Right forelimb (tissue), 1 donor: Measurements from ENCODE around the gene SLC7A14.

ENCODE experiments used
- DNase-seq: peaks from one replicate; pipeline ENCODE4 v3.0.0-alpha.2; 2018

SLC7A14 gene

GRCh38 chr3:170531657-170532335, 54.1 kb downstream of the SLC7A14 start:
- no peak for DNase-seq

GRCh38 chr3:170531054-170531453, 54.8 kb downstream of the SLC7A14 start:
- no peak for DNase-seq

- DNase-seq: no peak
These were observed 56.0 kb downstream of the SLC7A14 start for GRCh38 chr3:170529912-170530311.

GRCh38 chr3:170529346-170529745, 56.5 kb downstream of the SLC7A14 start:
- no peak for DNase-seq

- no peak for DNase-seq
These were observed 57.1 kb downstream of the SLC7A14 start for GRCh38 chr3:170528726-170529125.

GRCh38 chr3:170524073-170524472, 61.8 kb downstream of the SLC7A14 start:
- DNase-seq: no peak

GRCh38 chr3:170523248-170523647, 62.6 kb downstream of the SLC7A14 start:
- DNase-seq: no peak

GRCh38 chr3:170522201-170522600, 63.7 kb downstream of the SLC7A14 start:
- no peak for DNase-seq

GRCh38 chr3:170520996-170521395, 64.9 kb downstream of the SLC7A14 start:
- no peak for DNase-seq

- DNase-seq: no peak
These were observed 68.5 kb downstream of the SLC7A14 start for GRCh38 chr3:170517242-170517945.

GRCh38 chr3:170513642-170514041, 72.2 kb downstream of the SLC7A14 start:
- no peak for DNase-seq

GRCh38 chr3:170511371-170511770, 74.5 kb downstream of the SLC7A14 start:
- DNase-seq: no peak

- DNase-seq: no peak
These were observed 77.0 kb downstream of the SLC7A14 start for GRCh38 chr3:170508839-170509238.

GRCh38 chr3:170508291-170508690, 77.6 kb downstream of the SLC7A14 start:
- DNase-seq: no peak

GRCh38 chr3:170507063-170507462, 78.8 kb downstream of the SLC7A14 start:
- no peak for DNase-seq

- DNase-seq: no peak
These were observed 79.3 kb downstream of the SLC7A14 start for GRCh38 chr3:170506556-170506955.

- no peak for DNase-seq
These were observed 83.6 kb downstream of the SLC7A14 start for GRCh38 chr3:170502297-170502696.

GRCh38 chr3:170500995-170501394, 84.9 kb downstream of the SLC7A14 start:
- DNase-seq: no peak

GRCh38 chr3:170500462-170500861, 85.4 kb downstream of the SLC7A14 start:
- DNase-seq: no peak

- no peak for DNase-seq
These were observed 86.2 kb downstream of the SLC7A14 start for GRCh38 chr3:170499562-170500156.

GRCh38 chr3:170497207-170498095, 88.4 kb downstream of the SLC7A14 start:
- DNase-seq: no peak

- DNase-seq: no peak
These were observed 89.1 kb downstream of the SLC7A14 start for GRCh38 chr3:170496868-170497140.
